ENCODE measurements around the gene ADCY1. TPM values are rescaled to one million over a fixed set of nuclear protein-coding genes. Genes with fewer than 3 reads are reported as not detected.

ADCY1 gene
- total RNA-seq: 3.7 TPM
- polyA plus RNA-seq (ENCODE audit: insufficient read depth, low read depth, low replicate concordance): 2.9 TPM
- long read RNA-seq, donor 1: 0 reads
- long read RNA-seq, donor 2: 0 reads
- long read RNA-seq, donor 3, partial matches to known transcripts: 0 of 1 reads
- long read RNA-seq, donor 3, other reads (novel, unspliced or antisense): 0 of 1 reads
- long read RNA-seq, donor 4, partial matches to known transcripts: 0 of 1 reads
- long read RNA-seq, donor 4, other reads (novel, unspliced or antisense): 0 of 1 reads
- long read RNA-seq, donor 5: 0 reads
- long read RNA-seq, donor 6: 0 reads
- long read RNA-seq, donor 7, partial matches to known transcripts: 0 of 5 reads
- long read RNA-seq, donor 7, other reads (novel, unspliced or antisense): 3 of 5 reads
- long read RNA-seq, donor 8: 0 reads
- long read RNA-seq, donor 9, partial matches to known transcripts: 0 of 1 reads
- long read RNA-seq, donor 9, other reads (novel, unspliced or antisense): 0 of 1 reads
- long read RNA-seq, donor 10, partial matches to known transcripts: 0 of 1 reads
- long read RNA-seq, donor 10, other reads (novel, unspliced or antisense): 0 of 1 reads

DNA sequence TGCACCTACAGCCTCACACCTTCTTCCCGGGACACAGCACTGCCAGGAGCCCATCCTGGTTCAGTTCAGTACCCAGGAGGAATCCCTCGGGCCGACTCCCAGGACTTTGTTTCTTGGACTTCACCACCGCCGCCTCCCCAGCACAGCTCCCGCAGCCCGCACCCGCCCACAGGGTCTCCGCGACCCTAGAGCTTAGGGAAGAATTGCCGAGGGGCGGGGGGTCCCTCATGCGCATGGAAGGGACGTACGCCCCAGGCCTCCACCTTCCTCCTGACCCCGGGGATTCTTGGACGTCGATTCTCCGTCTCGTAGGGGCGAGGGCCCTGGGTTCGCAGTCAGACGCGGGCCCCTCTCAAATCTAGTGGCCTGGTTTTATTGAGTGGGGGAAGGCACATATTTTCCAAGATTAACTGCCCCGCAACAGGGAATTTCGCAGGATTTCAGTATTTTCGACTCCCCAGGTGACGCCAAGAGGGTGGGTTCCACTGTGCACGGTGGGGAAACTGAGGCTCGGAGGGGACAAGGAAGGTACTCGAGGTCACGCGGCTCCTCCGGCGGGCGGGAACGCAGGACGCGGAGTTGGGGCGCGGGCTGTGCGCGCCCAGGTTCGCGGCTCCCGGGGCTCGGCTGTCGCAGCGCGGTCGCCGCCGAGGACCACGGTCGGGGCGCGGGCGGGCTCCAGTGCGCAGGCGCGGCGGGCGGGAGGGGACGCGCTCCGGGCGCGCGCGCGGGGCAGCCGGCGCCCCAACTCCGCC lies at the start of gene ADCY1:
TSS of gene ADCY1 (plus strand) at position 708 of the 755 bp plus-strand sequence. CDS start 176 bp downstream, outside the sequence.
- H3K4me3 ChIP-seq (ENCODE audit: low read length in 3 of 3): peak within 1 kb of the TSS; percentile 34 to 61 (median 41)
- peaks cover 0 to 8% (median 0%) of the 10 kb centered on the region in 3 donors for H3K4me1 ChIP-seq (ENCODE audit: control insufficient read depth in 2 of 3, insufficient read depth in 2 of 3, low read depth in 1 of 3, low read length in 3 of 3)
- no peak within 1 kb of the TSS for H3K9ac ChIP-seq (ENCODE audit: low read length in 3 of 3)
- FAIRE-seq (no peak), DNase-seq (peak in 3 of 5 donors; percentile 38 to 69 (median 61))
- H3K9me3 ChIP-seq (ENCODE audit: control insufficient read depth in 2 of 3, insufficient read depth in 1 of 3, low read length in 3 of 3): no peaks in the 10 kb centered on the region
- no peak within 1 kb of the TSS for H3K27ac ChIP-seq (ENCODE audit: low read depth in 2 of 2, low read length in 2 of 2)
- intact Hi-C loops (cut with DNase I): no loop called here
- no peaks in the 10 kb centered on the region for H3K36me3 ChIP-seq (ENCODE audit: control insufficient read depth in 2 of 3, insufficient read depth in 3 of 3, low read length in 3 of 3)
- H3K27me3 ChIP-seq (ENCODE audit: control insufficient read depth, insufficient read depth, low read length): peaks cover 3% of the 10 kb centered on the region
- TF ChIP-seq, protein P1, sequence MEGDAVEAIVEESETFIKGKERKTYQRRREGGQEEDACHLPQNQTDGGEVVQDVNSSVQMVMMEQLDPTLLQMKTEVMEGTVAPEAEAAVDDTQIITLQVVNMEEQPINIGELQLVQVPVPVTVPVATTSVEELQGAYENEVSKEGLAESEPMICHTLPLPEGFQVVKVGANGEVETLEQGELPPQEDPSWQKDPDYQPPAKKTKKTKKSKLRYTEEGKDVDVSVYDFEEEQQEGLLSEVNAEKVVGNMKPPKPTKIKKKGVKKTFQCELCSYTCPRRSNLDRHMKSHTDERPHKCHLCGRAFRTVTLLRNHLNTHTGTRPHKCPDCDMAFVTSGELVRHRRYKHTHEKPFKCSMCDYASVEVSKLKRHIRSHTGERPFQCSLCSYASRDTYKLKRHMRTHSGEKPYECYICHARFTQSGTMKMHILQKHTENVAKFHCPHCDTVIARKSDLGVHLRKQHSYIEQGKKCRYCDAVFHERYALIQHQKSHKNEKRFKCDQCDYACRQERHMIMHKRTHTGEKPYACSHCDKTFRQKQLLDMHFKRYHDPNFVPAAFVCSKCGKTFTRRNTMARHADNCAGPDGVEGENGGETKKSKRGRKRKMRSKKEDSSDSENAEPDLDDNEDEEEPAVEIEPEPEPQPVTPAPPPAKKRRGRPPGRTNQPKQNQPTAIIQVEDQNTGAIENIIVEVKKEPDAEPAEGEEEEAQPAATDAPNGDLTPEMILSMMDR (IDR thresholded peaks at IDR 0.05; ENCODE audit: borderline replicate concordance, extremely low read depth, insufficient read depth): no peak

DNA sequence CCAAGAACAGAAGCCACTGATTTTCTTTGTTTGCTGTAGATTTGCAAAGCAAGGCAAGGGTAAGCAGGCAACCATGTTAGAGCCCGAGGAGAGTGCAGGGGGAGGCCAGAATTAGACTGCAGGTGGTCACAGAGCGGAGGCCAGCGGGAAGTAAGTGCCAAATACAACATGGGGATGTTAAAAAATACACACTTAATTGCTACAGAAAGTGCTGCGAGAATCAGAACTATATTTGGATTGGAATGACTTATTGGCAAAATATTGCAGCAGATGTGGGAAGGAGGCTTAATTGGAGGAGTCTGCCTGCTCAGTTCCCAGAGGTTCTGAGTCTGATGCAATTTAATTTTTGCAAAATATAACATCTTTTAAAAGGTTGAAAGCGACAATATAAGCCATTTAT lies 49.7 kb upstream of the ADCY1 start:
- H3K27ac ChIP-seq (ENCODE audit: low read depth in 2 of 2, low read length in 2 of 2): no peak overlapping the region
- peaks cover 0 to 3% (median 0%) of the 10 kb centered on the region in 3 donors for H3K9me3 ChIP-seq (ENCODE audit: control insufficient read depth in 2 of 3, insufficient read depth in 1 of 3, low read length in 3 of 3)
- FAIRE-seq (no peak), DNase-seq (no peak)
- no peaks in the 10 kb centered on the region for H3K4me1 ChIP-seq (ENCODE audit: control insufficient read depth in 2 of 3, insufficient read depth in 2 of 3, low read depth in 1 of 3, low read length in 3 of 3)
- no peak overlapping the region for H3K4me3 ChIP-seq (ENCODE audit: low read length in 3 of 3)
- H3K9ac ChIP-seq (ENCODE audit: low read length in 3 of 3): no peak overlapping the region
- H3K36me3 ChIP-seq (ENCODE audit: control insufficient read depth in 2 of 3, insufficient read depth in 3 of 3, low read length in 3 of 3): no peaks in the 10 kb centered on the region
- TF ChIP-seq, protein P1 (IDR thresholded peaks at IDR 0.05; ENCODE audit: borderline replicate concordance, extremely low read depth, insufficient read depth): no peak
- no peaks in the 10 kb centered on the region for H3K27me3 ChIP-seq (ENCODE audit: control insufficient read depth, insufficient read depth, low read length)
- intact Hi-C loops (cut with DNase I): no loop called here

DNA sequence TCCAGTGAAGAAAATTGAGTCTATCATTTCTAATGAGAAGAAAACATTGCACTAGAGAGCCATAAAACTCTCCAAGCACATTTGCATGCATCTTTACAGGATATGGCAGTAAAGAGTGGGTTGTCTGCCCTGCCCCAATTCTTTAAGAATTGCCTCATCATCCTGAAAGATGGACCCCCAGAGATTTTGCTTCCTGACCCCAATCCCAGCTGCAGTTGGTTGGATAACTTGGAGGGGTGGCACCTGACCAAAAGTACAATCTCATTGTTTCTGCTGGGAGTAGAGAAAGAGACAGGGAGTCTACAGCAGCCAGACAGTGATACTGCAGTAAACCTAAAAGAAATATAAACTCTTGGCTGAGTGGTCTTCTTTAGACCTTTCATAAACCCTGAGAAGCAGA lies 49.1 kb upstream of the ADCY1 start:
- Histone ChIP-seq H3K27me3 (ENCODE audit: control insufficient read depth, insufficient read depth, low read length) (no peaks in the 10 kb centered on the region), H3K9me3 (ENCODE audit: control insufficient read depth in 2 of 3, insufficient read depth in 1 of 3, low read length in 3 of 3) (peaks cover 0 to 3% (median 0%) of the 10 kb centered on the region in 3 donors), H3K4me3 (ENCODE audit: low read length in 3 of 3) (no peak overlapping the region), H3K36me3 (ENCODE audit: control insufficient read depth in 2 of 3, insufficient read depth in 3 of 3, low read length in 3 of 3) (no peaks in the 10 kb centered on the region), H3K4me1 (ENCODE audit: control insufficient read depth in 2 of 3, insufficient read depth in 2 of 3, low read depth in 1 of 3, low read length in 3 of 3) (no peaks in the 10 kb centered on the region), H3K27ac (ENCODE audit: low read depth in 2 of 2, low read length in 2 of 2) (no peak overlapping the region), H3K9ac (ENCODE audit: low read length in 3 of 3) (no peak overlapping the region)
- DNase-seq (no peak), FAIRE-seq (no peak)
- intact Hi-C loops (cut with DNase I): no loop called here
- TF ChIP-seq, protein P1 (IDR thresholded peaks at IDR 0.05; ENCODE audit: borderline replicate concordance, extremely low read depth, insufficient read depth): no peak
